ENCODE results near the gene FAF2.

GRCh38 chr5:176500511-176500910 lies 52.3 kb downstream of the FAF2 start:
- TF ChIP-seq CTCF (IDR thresholded peaks at IDR 0.05; ENCODE audit: borderline replicate concordance, extremely low read depth, low read length, poor library complexity, severe bottlenecking) (no peak), EZH2 (IDR thresholded peaks at IDR 0.05; ENCODE audit: borderline replicate concordance, low read depth, low read length, severe bottlenecking) (no peak)
